NCI-H82 treated with DMSO at 0.1 percent for 48 hours (cell line): ENCODE results near the gene FOXL2NB.

Source experiments
- DNase-seq: peaks from one replicate; lab custom pipeline; 2025; ENCODE audit not compliant: unreplicated experiment; lab: John Stamatoyannopoulos, UW

The FOXL2NB gene

DNA sequence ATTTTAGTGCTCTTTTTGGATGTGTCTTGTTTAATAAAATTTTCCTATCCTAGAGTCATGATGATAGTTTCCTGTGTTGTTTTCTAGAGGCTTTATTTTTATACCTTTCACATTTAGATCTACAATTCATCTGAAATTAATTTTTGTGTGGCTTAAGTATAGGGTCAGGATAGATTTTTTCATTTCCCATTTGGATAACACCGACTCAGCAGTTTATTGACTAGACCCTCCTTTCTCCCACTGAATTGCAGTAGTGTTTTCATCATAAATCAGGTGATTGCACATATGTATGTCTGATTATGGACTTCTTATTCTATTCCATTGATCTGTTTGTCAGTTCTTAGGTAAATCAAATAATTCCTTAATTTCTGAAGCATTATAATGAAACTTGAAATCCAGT, 48.7 kb downstream of the FOXL2NB start:
- no peak for DNase-seq
